SK-N-SH treated with all-trans-retinoic acid at 6 μM for 48 hours (cell line): ENCODE data around the gene ZACN.

Experiments used
- ATAC-seq: fragments of 200-7000 bp; cut with Tn5 transposase; 3 replicates; pipeline ENCODE4 v1.9.1; 2020; ENCODE audit warnings: mild to moderate bottlenecking, moderate library complexity
- BACH2 ChIP-seq: fragments of 250-450 bp; sonication (Bioruptor Pico); IDR thresholded peaks from 2 replicates; pipeline ENCODE4 v1.9.0; 2021; ENCODE audit warnings: mild to moderate bottlenecking, borderline replicate concordance
- CSDC2 ChIP-seq: fragments of 250-450 bp; sonication (Bioruptor Pico); IDR thresholded peaks from 2 replicates; pipeline ENCODE4 v1.5.0; 2020; ENCODE audit warnings: mild to moderate bottlenecking, moderate library complexity
- CSRNP3 ChIP-seq: fragments of 250-450 bp; sonication (Bioruptor Pico); IDR thresholded peaks from 2 replicates; pipeline ENCODE4 v1.5.1; 2021; ENCODE audit warnings: mild to moderate bottlenecking, moderate library complexity
- GLIS3 ChIP-seq: fragments of 250-450 bp; sonication (Bioruptor Pico); IDR thresholded peaks from 2 replicates; pipeline ENCODE4 v1.5.0; 2020; ENCODE audit warnings: mild to moderate bottlenecking, moderate library complexity
- POU6F1 ChIP-seq: fragments of 250-450 bp; sonication (Bioruptor Pico); IDR thresholded peaks from 2 replicates; pipeline ENCODE4 v1.8.0; 2021; ENCODE audit warnings: low read depth, mild to moderate bottlenecking, moderate library complexity, borderline replicate concordance
- PPARA ChIP-seq: fragments of 250-450 bp; sonication (Bioruptor Pico); IDR thresholded peaks from 2 replicates; pipeline ENCODE4 v1.5.0; 2020; ENCODE audit warnings: mild to moderate bottlenecking, borderline replicate concordance
- RARB ChIP-seq: fragments of 250-450 bp; sonication (Bioruptor Pico); IDR thresholded peaks from 2 replicates; pipeline ENCODE4 v1.8.0; 2021; ENCODE audit warnings: mild to moderate bottlenecking, moderate library complexity
- SNAI2 ChIP-seq: fragments of 250-450 bp; sonication (Bioruptor Pico); IDR thresholded peaks from 2 replicates; pipeline ENCODE4 v1.5.0; 2020; ENCODE audit warnings: mild to moderate bottlenecking, moderate library complexity
- TCF4 ChIP-seq: fragments of 250-450 bp; sonication (Bioruptor Pico); IDR thresholded peaks from 2 replicates; pipeline ENCODE4 v1.8.0; 2021; ENCODE audit warnings: mild to moderate bottlenecking, moderate library complexity, borderline replicate concordance
- ZC3H10 ChIP-seq: fragments of 250-450 bp; sonication (Bioruptor Pico); IDR thresholded peaks from 2 replicates; pipeline ENCODE4 v1.5.1; 2021; ENCODE audit warnings: mild to moderate bottlenecking, moderate library complexity
- ZFP3 ChIP-seq: fragments of 250-450 bp; sonication (Bioruptor Pico); IDR thresholded peaks from 2 replicates; pipeline ENCODE4 v1.5.0; 2020; ENCODE audit warnings: mild to moderate bottlenecking, moderate library complexity
- ZNF565 ChIP-seq: fragments of 450-650 bp; formaldehyde crosslinking; conservative IDR thresholded peaks from 2 replicates; pipeline ENCODE4 v1.5.0; 2020; ENCODE audit warnings: low read depth, mild to moderate bottlenecking, moderate library complexity
- ZNF8 ChIP-seq: fragments of 450-650 bp; formaldehyde crosslinking; IDR thresholded peaks from 2 replicates; pipeline ENCODE4 v1.5.0; 2020; ENCODE audit warnings: mild to moderate bottlenecking, moderate library complexity
- TF ChIP-seq, protein P1 (sequence below): fragments of 250-450 bp; sonication (Bioruptor Pico); IDR thresholded peaks from 2 replicates; pipeline ENCODE4 v1.8.0; 2020; ENCODE audit warnings: mild to moderate bottlenecking, moderate library complexity, borderline replicate concordance
- TF ChIP-seq, protein P2 (sequence below): fragments of 250-450 bp; sonication (Bioruptor Pico); IDR thresholded peaks from 2 replicates; pipeline ENCODE4 v1.5.0; 2020; ENCODE audit warnings: mild to moderate bottlenecking, moderate library complexity

Gene ZACN

GRCh38 chr17:76079535-76079955, 563 bp downstream of the ZACN start:
- TF ChIP-seq ZNF565 (CRISPR knock-in tag) (no peak), ZNF8 (no peak), ZC3H10 (CRISPR knock-in tag) (no peak), PPARA (CRISPR knock-in tag) (no peak), CSDC2 (CRISPR knock-in tag) (no peak), GLIS3 (CRISPR knock-in tag) (no peak), BACH2 (CRISPR knock-in tag) (no peak), RARB (CRISPR knock-in tag) (no peak), ZFP3 (no peak), TCF4 (CRISPR knock-in tag) (no peak), POU6F1 (CRISPR knock-in tag) (no peak)
- TF ChIP-seq, protein P1, sequence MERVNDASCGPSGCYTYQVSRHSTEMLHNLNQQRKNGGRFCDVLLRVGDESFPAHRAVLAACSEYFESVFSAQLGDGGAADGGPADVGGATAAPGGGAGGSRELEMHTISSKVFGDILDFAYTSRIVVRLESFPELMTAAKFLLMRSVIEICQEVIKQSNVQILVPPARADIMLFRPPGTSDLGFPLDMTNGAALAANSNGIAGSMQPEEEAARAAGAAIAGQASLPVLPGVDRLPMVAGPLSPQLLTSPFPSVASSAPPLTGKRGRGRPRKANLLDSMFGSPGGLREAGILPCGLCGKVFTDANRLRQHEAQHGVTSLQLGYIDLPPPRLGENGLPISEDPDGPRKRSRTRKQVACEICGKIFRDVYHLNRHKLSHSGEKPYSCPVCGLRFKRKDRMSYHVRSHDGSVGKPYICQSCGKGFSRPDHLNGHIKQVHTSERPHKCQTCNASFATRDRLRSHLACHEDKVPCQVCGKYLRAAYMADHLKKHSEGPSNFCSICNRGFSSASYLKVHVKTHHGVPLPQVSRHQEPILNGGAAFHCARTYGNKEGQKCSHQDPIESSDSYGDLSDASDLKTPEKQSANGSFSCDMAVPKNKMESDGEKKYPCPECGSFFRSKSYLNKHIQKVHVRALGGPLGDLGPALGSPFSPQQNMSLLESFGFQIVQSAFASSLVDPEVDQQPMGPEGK (CRISPR knock-in tag) = no peak
- TF ChIP-seq, protein P2, sequence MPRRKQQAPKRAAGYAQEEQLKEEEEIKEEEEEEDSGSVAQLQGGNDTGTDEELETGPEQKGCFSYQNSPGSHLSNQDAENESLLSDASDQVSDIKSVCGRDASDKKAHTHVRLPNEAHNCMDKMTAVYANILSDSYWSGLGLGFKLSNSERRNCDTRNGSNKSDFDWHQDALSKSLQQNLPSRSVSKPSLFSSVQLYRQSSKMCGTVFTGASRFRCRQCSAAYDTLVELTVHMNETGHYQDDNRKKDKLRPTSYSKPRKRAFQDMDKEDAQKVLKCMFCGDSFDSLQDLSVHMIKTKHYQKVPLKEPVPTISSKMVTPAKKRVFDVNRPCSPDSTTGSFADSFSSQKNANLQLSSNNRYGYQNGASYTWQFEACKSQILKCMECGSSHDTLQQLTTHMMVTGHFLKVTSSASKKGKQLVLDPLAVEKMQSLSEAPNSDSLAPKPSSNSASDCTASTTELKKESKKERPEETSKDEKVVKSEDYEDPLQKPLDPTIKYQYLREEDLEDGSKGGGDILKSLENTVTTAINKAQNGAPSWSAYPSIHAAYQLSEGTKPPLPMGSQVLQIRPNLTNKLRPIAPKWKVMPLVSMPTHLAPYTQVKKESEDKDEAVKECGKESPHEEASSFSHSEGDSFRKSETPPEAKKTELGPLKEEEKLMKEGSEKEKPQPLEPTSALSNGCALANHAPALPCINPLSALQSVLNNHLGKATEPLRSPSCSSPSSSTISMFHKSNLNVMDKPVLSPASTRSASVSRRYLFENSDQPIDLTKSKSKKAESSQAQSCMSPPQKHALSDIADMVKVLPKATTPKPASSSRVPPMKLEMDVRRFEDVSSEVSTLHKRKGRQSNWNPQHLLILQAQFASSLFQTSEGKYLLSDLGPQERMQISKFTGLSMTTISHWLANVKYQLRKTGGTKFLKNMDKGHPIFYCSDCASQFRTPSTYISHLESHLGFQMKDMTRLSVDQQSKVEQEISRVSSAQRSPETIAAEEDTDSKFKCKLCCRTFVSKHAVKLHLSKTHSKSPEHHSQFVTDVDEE (CRISPR knock-in tag) = no peak

GRCh38 chr17:76079956-76080767, 1.2 kb downstream of the ZACN start:
- peak; percentile 55 for ATAC-seq
- TF ChIP-seq, protein P2 (CRISPR knock-in tag) = peak; percentile 27; the same call in 1 of the 2 replicates
- TF ChIP-seq ZFP3 = no peak
- TF ChIP-seq, all 23 proteins: peak for 1

More at GRCh38 chr17:76079535-76079955, 563 bp downstream of the ZACN start:
- peak; percentile 10 for ATAC-seq

DNA sequence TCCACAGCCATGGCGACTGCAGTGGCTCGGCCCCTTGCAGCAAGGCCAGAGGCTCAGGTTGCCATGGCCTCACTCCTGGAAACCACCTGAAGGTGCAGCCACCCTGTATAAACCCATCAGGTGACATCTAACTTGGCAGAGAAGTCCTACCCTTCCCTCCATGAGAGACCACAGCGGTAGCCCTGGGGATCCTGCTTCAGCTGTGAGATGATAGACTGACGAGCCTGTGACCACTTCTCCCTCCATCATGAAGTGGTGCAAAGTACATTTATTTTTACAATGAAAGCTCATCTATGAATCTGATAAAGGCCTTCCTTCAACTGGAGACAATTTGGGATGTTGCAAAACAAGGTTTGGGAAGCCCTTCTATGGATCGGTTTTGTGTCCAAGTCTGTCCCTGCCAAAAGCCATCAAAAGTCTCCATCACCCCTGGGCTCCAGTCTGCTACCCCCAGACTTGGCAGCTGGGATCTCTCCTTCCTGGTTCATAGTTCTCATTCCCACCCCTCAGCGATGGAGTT, 1.8 kb downstream of the ZACN start:
- TF ChIP-seq ZNF8 (no peak), GLIS3 (CRISPR knock-in tag) (0 out of 2 replicates have a peak, but pooled peaks have one; percentile 15)
- no peak; the same call in 2 of the 3 replicates for ATAC-seq

GRCh38 chr17:76081295-76082210, 2.6 kb downstream of the ZACN start:
- no peak for ATAC-seq
- TF ChIP-seq, protein P1 (CRISPR knock-in tag) = no peak
- TF ChIP-seq, protein P2 (CRISPR knock-in tag) = no peak
- TF ChIP-seq ZFP3 = no peak
- no peak for TF ChIP-seq BACH2 (CRISPR knock-in tag)
- TF ChIP-seq CSRNP3 = no peak
- TF ChIP-seq SNAI2 = no peak
